Neural cell (in vitro differentiated cells): Measurements from ENCODE around the gene SMAD1. TPM values are rescaled to one million over a fixed set of nuclear protein-coding genes. Genes with fewer than 3 reads are reported as not detected.

ENCODE experiments used
- H2AFZ ChIP-seq: fragments of 200-600, 300-800 bp; sonication (generic), shearing (Covaris generic); 2 replicates; pipeline ENCODE4 v1.6.0; 2014; ENCODE audit warnings: low read depth, mild to moderate bottlenecking, antibody characterized with exemption, low read length, moderate library complexity
- H3F3A ChIP-seq: fragments of 200-600 bp; shearing (Covaris generic); 2 replicates; pipeline ENCODE4 v1.6.1; 2016; ENCODE audit warnings: mild to moderate bottlenecking, moderate library complexity, mixed read lengths, antibody characterized with exemption, low read length; ENCODE audit not compliant: insufficient read depth, poor library complexity, severe bottlenecking
- H3K27ac ChIP-seq: fragments of 200-600, 300-800 bp; sonication (generic), shearing (Covaris generic); 2 replicates; pipeline ENCODE4 v1.5.1; 2014; ENCODE audit warnings: mild to moderate bottlenecking, low read length, moderate library complexity
- H3K27me3 ChIP-seq: fragments of 300-800, 200-600 bp; sonication (generic), shearing (Covaris generic); 2 replicates; pipeline ENCODE4 v1.6.0; 2014; ENCODE audit warnings: mild to moderate bottlenecking, low read depth, low read length, moderate library complexity; ENCODE audit not compliant: insufficient read depth
- H3K36me3 ChIP-seq: fragments of 300-800, 200-600 bp; sonication (generic), shearing (Covaris generic); 2 replicates; pipeline ENCODE4 v1.5.1; 2014; ENCODE audit warnings: mild to moderate bottlenecking, antibody characterized with exemption, low read length, moderate library complexity; ENCODE audit not compliant: insufficient read depth
- H3K4me2 ChIP-seq: fragments of 300-800, 200-600 bp; sonication (generic), shearing (Covaris generic); 2 replicates; pipeline ENCODE4 v1.6.0; 2014; ENCODE audit warnings: mild to moderate bottlenecking, low read length
- H3K4me3 ChIP-seq: fragments of 300-800, 200-600 bp; sonication (generic), shearing (Covaris generic); 2 replicates; pipeline ENCODE4 v1.5.1; 2014; ENCODE audit warnings: mild to moderate bottlenecking, low read length, moderate library complexity
- H3K79me2 ChIP-seq: fragments of 200-600 bp; shearing (Covaris generic); replicated peaks from 2 replicates; pipeline ENCODE4 v1.6.0; 2014; ENCODE audit warnings: mild to moderate bottlenecking, low read length, moderate library complexity; ENCODE audit not compliant: insufficient read depth
- H3K9ac ChIP-seq: fragments of 300-800, 200-600 bp; sonication (generic), shearing (Covaris generic); 2 replicates; pipeline ENCODE4 v1.6.1; 2016; ENCODE audit warnings: mild to moderate bottlenecking, low read length, mixed read lengths
- H3K9me2 ChIP-seq: fragments of 200-600 bp; shearing (Covaris generic); 2 replicates; pipeline ENCODE4 v1.6.1; 2016; ENCODE audit warnings: mild to moderate bottlenecking, low read length, mixed read lengths; ENCODE audit not compliant: insufficient read depth
- H3K9me3 ChIP-seq: fragments of 200-600, 300-800 bp; sonication (generic), shearing (Covaris generic); 2 replicates; pipeline ENCODE4 v1.6.1; 2016; ENCODE audit warnings: mild to moderate bottlenecking, mixed run types, low read length, moderate library complexity, mixed read lengths
- H4K20me1 ChIP-seq: fragments of 200-600 bp; shearing (Covaris generic); 2 replicates; pipeline ENCODE4 v1.6.1; 2016; ENCODE audit warnings: mild to moderate bottlenecking, mixed run types; ENCODE audit not compliant: insufficient read depth
- EP300 ChIP-seq: fragments of 450-650 bp; conservative IDR thresholded peaks from 2 replicates; pipeline ENCODE4 v1.6.1; 2014; ENCODE audit warnings: antibody characterized with exemption, mild to moderate bottlenecking, moderate library complexity; ENCODE audit not compliant: poor library complexity, severe bottlenecking
- EZH2 ChIP-seq: fragments of 200-600, 300-800 bp; shearing (Covaris generic), sonication (generic); IDR thresholded peaks from 2 replicates; pipeline ENCODE4 v1.6.1; 2014; ENCODE audit warnings: antibody characterized with exemption, low read length, borderline replicate concordance, mild to moderate bottlenecking; ENCODE audit not compliant: insufficient read depth, poor library complexity, severe bottlenecking
- MXI1 ChIP-seq: fragments of 450-650 bp; conservative IDR thresholded peaks from 2 replicates; pipeline ENCODE4 v1.6.1; 2014; ENCODE audit warnings: antibody characterized with exemption, mild to moderate bottlenecking; ENCODE audit not compliant: poor library complexity, severe bottlenecking
- POLR2AphosphoS5 ChIP-seq: IDR thresholded peaks from 2 replicates; pipeline ENCODE4 v1.6.1; 2012
- RAD21 ChIP-seq: fragments of 450-650 bp; conservative IDR thresholded peaks from 2 replicates; pipeline ENCODE4 v1.6.1; 2014; ENCODE audit warnings: antibody characterized with exemption, mild to moderate bottlenecking, moderate library complexity
- SMC3 ChIP-seq: fragments of 450-650 bp; conservative IDR thresholded peaks from 2 replicates; pipeline ENCODE4 v1.6.1; 2014; ENCODE audit warnings: antibody characterized with exemption, mild to moderate bottlenecking, moderate library complexity; ENCODE audit not compliant: poor library complexity
- TAF1 ChIP-seq: IDR thresholded peaks from 2 replicates; pipeline ENCODE4 v1.6.1; 2012; ENCODE audit warnings: low read depth
- polyA plus RNA-seq: library from polyadenylated mRNA; depleted of rRNA; stranded (reverse); fragments of >200 nt; gene quantifications from 2 replicates; pipeline ENCODE4 v1.2.3, GENCODE V29; 2014
- TF ChIP-seq, protein P1 (sequence below): IDR thresholded peaks from 2 replicates; pipeline ENCODE4 v1.6.1; 2012; ENCODE audit warnings: borderline replicate concordance
- TF ChIP-seq, protein P2 (sequence below): fragments of 450-650 bp; IDR thresholded peaks from 2 replicates; pipeline ENCODE4 v1.5.1; 2014; ENCODE audit warnings: antibody characterized with exemption, mild to moderate bottlenecking, moderate library complexity; ENCODE audit not compliant: poor library complexity, severe bottlenecking

SMAD1 gene
- polyA plus RNA-seq, 1 donor from 2014 or later: 31.7 TPM

DNA sequence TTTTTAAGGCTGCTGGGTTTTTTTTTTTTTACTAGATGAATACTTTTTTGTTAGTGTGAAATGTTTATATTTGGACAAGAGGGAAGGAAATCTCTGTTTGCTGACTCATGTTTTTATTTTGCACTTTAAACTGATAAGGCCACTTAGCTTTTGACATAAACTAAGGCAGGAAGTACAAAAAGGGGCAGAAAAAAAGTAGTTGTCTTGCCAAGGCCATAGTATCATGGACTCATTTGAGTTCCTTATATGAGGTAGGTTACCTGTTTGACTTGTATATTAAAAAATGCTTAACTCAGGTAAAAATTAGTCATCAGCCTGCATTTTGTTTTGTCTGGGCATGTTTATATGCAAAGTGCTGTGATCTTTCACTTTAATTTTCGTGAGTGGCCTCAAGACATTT is 26.0 kb downstream of the SMAD1 start:
- H3K9ac ChIP-seq: no peak overlapping the region
- no peaks in the 10 kb centered on the region for H3K9me3 ChIP-seq
- H4K20me1 ChIP-seq: no peaks in the 10 kb centered on the region
- no peak overlapping the region for H2AFZ ChIP-seq
- H3K4me3 ChIP-seq: no peak overlapping the region
- H3K4me2 ChIP-seq: no peak overlapping the region
- no peaks in the 10 kb centered on the region for H3K27me3 ChIP-seq
- no peak overlapping the region for H3K27ac ChIP-seq
- no peaks in the 10 kb centered on the region for H3K9me2 ChIP-seq
- peaks cover 56% of the 10 kb centered on the region for H3K79me2 ChIP-seq
- H3K36me3 ChIP-seq: no peaks in the 10 kb centered on the region
- TF ChIP-seq, protein P1, sequence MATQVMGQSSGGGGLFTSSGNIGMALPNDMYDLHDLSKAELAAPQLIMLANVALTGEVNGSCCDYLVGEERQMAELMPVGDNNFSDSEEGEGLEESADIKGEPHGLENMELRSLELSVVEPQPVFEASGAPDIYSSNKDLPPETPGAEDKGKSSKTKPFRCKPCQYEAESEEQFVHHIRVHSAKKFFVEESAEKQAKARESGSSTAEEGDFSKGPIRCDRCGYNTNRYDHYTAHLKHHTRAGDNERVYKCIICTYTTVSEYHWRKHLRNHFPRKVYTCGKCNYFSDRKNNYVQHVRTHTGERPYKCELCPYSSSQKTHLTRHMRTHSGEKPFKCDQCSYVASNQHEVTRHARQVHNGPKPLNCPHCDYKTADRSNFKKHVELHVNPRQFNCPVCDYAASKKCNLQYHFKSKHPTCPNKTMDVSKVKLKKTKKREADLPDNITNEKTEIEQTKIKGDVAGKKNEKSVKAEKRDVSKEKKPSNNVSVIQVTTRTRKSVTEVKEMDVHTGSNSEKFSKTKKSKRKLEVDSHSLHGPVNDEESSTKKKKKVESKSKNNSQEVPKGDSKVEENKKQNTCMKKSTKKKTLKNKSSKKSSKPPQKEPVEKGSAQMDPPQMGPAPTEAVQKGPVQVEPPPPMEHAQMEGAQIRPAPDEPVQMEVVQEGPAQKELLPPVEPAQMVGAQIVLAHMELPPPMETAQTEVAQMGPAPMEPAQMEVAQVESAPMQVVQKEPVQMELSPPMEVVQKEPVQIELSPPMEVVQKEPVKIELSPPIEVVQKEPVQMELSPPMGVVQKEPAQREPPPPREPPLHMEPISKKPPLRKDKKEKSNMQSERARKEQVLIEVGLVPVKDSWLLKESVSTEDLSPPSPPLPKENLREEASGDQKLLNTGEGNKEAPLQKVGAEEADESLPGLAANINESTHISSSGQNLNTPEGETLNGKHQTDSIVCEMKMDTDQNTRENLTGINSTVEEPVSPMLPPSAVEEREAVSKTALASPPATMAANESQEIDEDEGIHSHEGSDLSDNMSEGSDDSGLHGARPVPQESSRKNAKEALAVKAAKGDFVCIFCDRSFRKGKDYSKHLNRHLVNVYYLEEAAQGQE: no peak
- TF ChIP-seq EZH2 (no peak), RAD21 (no peak), TAF1 (no peak), MXI1 (no peak)
- TF ChIP-seq, protein P2, sequence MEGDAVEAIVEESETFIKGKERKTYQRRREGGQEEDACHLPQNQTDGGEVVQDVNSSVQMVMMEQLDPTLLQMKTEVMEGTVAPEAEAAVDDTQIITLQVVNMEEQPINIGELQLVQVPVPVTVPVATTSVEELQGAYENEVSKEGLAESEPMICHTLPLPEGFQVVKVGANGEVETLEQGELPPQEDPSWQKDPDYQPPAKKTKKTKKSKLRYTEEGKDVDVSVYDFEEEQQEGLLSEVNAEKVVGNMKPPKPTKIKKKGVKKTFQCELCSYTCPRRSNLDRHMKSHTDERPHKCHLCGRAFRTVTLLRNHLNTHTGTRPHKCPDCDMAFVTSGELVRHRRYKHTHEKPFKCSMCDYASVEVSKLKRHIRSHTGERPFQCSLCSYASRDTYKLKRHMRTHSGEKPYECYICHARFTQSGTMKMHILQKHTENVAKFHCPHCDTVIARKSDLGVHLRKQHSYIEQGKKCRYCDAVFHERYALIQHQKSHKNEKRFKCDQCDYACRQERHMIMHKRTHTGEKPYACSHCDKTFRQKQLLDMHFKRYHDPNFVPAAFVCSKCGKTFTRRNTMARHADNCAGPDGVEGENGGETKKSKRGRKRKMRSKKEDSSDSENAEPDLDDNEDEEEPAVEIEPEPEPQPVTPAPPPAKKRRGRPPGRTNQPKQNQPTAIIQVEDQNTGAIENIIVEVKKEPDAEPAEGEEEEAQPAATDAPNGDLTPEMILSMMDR: no peak
- no peaks in the 10 kb centered on the region for H3F3A ChIP-seq

DNA sequence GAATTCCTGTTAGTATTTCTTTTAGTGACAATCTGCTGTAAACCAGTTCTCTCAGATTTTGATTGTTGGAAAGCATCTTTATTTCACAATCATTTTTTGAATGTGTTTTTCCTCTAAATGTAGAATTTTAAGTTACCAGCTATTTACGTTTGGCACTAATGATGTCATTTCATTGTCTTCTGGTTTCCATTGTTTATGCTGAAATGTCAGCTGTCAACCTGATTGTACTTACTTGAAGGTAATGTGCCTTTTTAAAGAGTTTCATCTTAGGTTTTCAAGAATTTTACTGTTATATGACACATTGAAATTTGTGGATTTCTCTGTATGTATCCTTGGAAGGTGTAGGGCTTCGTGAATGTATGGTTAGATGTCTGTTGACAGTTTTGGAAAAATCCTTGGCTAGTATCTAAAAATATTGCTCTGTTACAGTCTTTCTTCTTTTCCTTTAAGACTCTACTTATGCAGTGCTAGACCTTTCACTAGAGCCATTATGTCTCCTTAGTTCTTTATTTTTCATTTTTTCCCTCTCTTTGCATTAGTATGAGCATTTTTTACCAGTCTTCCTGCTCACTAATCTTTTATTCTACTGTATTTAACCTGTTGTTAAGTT is 30.4 kb downstream of the SMAD1 start:
- no peaks in the 10 kb centered on the region for H3F3A ChIP-seq
- no peaks in the 10 kb centered on the region for H3K27me3 ChIP-seq
- no peak for TF ChIP-seq TAF1
- no peak for TF ChIP-seq EP300
- TF ChIP-seq POLR2AphosphoS5: no peak
- no peak for TF ChIP-seq SMC3
- no peak for TF ChIP-seq EZH2
- no peak for TF ChIP-seq RAD21
- TF ChIP-seq, protein P1: no peak
- TF ChIP-seq, protein P2: no peak
- no peak for TF ChIP-seq MXI1
- H3K4me2 ChIP-seq: no peak overlapping the region
- no peak overlapping the region for H2AFZ ChIP-seq
- H3K9me3 ChIP-seq: no peaks in the 10 kb centered on the region
- no peak overlapping the region for H3K27ac ChIP-seq
- H3K36me3 ChIP-seq: no peaks in the 10 kb centered on the region
- no peaks in the 10 kb centered on the region for H3K9me2 ChIP-seq
- H3K4me3 ChIP-seq: no peak overlapping the region
- peaks cover 49% of the 10 kb centered on the region for H3K79me2 ChIP-seq
- no peaks in the 10 kb centered on the region for H4K20me1 ChIP-seq
- H3K9ac ChIP-seq: no peak overlapping the region
